K562 (cell line): ENCODE measurements around the gene CD82.
A peak's percentile ranks its signal among the peaks of the same experiment; 100 is the strongest.

Experiments used
- CEBPB ChIP-seq: fragments of 450-650 bp; IDR thresholded peaks from 2 replicates; pipeline ENCODE4 v1.6.1; 2016; ENCODE audit warnings: missing genetic modification characterization, missing compliant biosample characterization
- EGR1 ChIP-seq: fragments of 450-650 bp; conservative IDR thresholded peaks from 2 replicates; pipeline ENCODE4 v1.6.1; 2017; ENCODE audit warnings: mild to moderate bottlenecking
- ETV6 ChIP-seq, 3 experiments: fragments of 150-350 bp in 1 of 3; sonication (generic) in 1 of 3; formaldehyde crosslinking in 1 of 3; IDR thresholded peaks; 2 replicates each; pipeline versions ENCODE4 v1.6.1 to v1.8.0; 2014 to 2022; ENCODE audit warnings: borderline replicate concordance in 2 of 3, low read depth in 2 of 3, antibody characterized with exemption in 1 of 3, low read length in 1 of 3, mild to moderate bottlenecking in 1 of 3, missing genetic modification reagents in 1 of 3
- EWSR1 ChIP-seq: fragments of 450-650 bp; IDR thresholded peaks from 2 replicates; pipeline ENCODE4 v1.6.1; 2018; ENCODE audit warnings: borderline replicate concordance, mild to moderate bottlenecking, low read depth, moderate library complexity; ENCODE audit not compliant: partially characterized antibody
- FOS ChIP-seq: IDR thresholded peaks from 3 replicates; pipeline ENCODE4 v1.6.1; 2011; ENCODE audit not compliant: insufficient read length; ENCODE audit errors: extremely low read depth
- GTF2F1 ChIP-seq: IDR thresholded peaks from 2 replicates; pipeline ENCODE4 v1.6.1; 2011; ENCODE audit warnings: low read depth, low read length, improper control_type of control experiment
- MEF2D ChIP-seq: conservative IDR thresholded peaks from 2 replicates; pipeline ENCODE4 v1.6.1; 2016; ENCODE audit warnings: low read depth, missing genetic modification characterization, missing compliant biosample characterization
- MYC ChIP-seq, 2 experiments: fragments of 250-450 bp in 1 of 2; sonication (Bioruptor Pico) in 1 of 2; IDR thresholded peaks; 2 replicates each; pipeline versions ENCODE4 v1.5.1 to v1.6.1; 2012 to 2021; ENCODE audit warnings: low read depth in 2 of 2, borderline replicate concordance in 1 of 2, improper control_type of control experiment in 1 of 2, low read length in 1 of 2, mild to moderate bottlenecking in 1 of 2, moderate library complexity in 1 of 2
- SP1 ChIP-seq: sonication (generic); formaldehyde crosslinking; IDR thresholded peaks from 2 replicates; pipeline ENCODE4 v1.8.1; 2022; ENCODE audit warnings: mild to moderate bottlenecking, missing genetic modification reagents
- TF ChIP-seq, protein P1 (sequence below), 3 experiments: IDR thresholded peaks in 2 of 3; conservative IDR thresholded peaks in 1 of 3; 2 replicates each; pipeline ENCODE4 v1.5.1; 2011 to 2012; ENCODE audit warnings: low read length in 3 of 3, mild to moderate bottlenecking in 3 of 3, control low read depth in 2 of 3, improper control_type of control experiment in 1 of 3, inconsistent platforms in 1 of 3, low read depth in 1 of 3, mixed read lengths in 1 of 3, moderate library complexity in 1 of 3; ENCODE audit not compliant: insufficient read depth in 2 of 3

- TF ChIP-seq ETV6 (IDR thresholded peaks at IDR 0.05; ENCODE audit: borderline replicate concordance in 1 of 2, low read depth in 2 of 2, low read length in 1 of 2) (no peak), ETV6 (CRISPR knock-in tag; IDR thresholded peaks at IDR 0.05; ENCODE audit: borderline replicate concordance) (no peak), EGR1 (peak; percentile 62), SP1 (no peak), CEBPB (tag) (no peak), MYC (IDR thresholded peaks at IDR 0.05; ENCODE audit: low read depth, low read length) (no peak), MYC (CRISPR knock-in tag; IDR thresholded peaks at IDR 0.05; ENCODE audit: borderline replicate concordance, low read depth) (no peak), GTF2F1 (no peak), EWSR1 (no peak), MEF2D (tag) (no peak), FOS (no peak)
- TF ChIP-seq, protein P1, sequence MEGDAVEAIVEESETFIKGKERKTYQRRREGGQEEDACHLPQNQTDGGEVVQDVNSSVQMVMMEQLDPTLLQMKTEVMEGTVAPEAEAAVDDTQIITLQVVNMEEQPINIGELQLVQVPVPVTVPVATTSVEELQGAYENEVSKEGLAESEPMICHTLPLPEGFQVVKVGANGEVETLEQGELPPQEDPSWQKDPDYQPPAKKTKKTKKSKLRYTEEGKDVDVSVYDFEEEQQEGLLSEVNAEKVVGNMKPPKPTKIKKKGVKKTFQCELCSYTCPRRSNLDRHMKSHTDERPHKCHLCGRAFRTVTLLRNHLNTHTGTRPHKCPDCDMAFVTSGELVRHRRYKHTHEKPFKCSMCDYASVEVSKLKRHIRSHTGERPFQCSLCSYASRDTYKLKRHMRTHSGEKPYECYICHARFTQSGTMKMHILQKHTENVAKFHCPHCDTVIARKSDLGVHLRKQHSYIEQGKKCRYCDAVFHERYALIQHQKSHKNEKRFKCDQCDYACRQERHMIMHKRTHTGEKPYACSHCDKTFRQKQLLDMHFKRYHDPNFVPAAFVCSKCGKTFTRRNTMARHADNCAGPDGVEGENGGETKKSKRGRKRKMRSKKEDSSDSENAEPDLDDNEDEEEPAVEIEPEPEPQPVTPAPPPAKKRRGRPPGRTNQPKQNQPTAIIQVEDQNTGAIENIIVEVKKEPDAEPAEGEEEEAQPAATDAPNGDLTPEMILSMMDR (IDR thresholded peaks at IDR 0.05 in 2 of 3, conservative IDR thresholded peaks at IDR 0.05 in 1 of 3; ENCODE audit: insufficient read depth in 2 of 3, low read depth in 1 of 3, low read length in 3 of 3) = no peak
Observed at GRCh38 chr11:44575288-44575672, 9.8 kb downstream of the CD82 start.
